Activated naive CD8-positive, alpha-beta T cell (primary cell): ENCODE measurements around the gene PHACTR1.

ENCODE experiments used
- H3K27ac Mint-ChIP-seq: one replicate; pipeline ENCODE4 v1.8.0; 2021; ENCODE audit warnings: mixed read lengths
- H3K27me3 Mint-ChIP-seq: one replicate; pipeline ENCODE4 v1.8.0; 2021; ENCODE audit warnings: mixed read lengths
- H3K36me3 Mint-ChIP-seq: one replicate; pipeline ENCODE4 v1.8.0; 2021; ENCODE audit warnings: mixed read lengths
- H3K4me1 Mint-ChIP-seq: one replicate; pipeline ENCODE4 v1.8.0; 2021; ENCODE audit warnings: low read depth, mixed read lengths
- H3K4me3 Mint-ChIP-seq: one replicate; pipeline ENCODE4 v1.8.0; 2021; ENCODE audit warnings: mild to moderate bottlenecking, mixed read lengths
- H3K9me3 Mint-ChIP-seq: one replicate; pipeline ENCODE4 v1.8.0; 2021; ENCODE audit warnings: low read depth, mixed read lengths

Gene PHACTR1

GRCh38 chr6:13195803-13196202 lies 479.2 kb downstream of the PHACTR1 start:
- H3K9me3 Mint-ChIP-seq = no peaks in the 10 kb centered on the region
- peaks cover 2% of the 10 kb centered on the region for H3K27me3 Mint-ChIP-seq
- H3K27ac Mint-ChIP-seq = no peak overlapping the region
- H3K4me3 Mint-ChIP-seq = no peak overlapping the region
- H3K4me1 Mint-ChIP-seq = no peaks in the 10 kb centered on the region
- H3K36me3 Mint-ChIP-seq = peaks cover 2% of the 10 kb centered on the region

GRCh38 chr6:13198168-13198567 lies 481.6 kb downstream of the PHACTR1 start:
- Mint-ChIP-seq H3K27me3 (peaks cover 2% of the 10 kb centered on the region), H3K4me1 (no peaks in the 10 kb centered on the region), H3K9me3 (no peaks in the 10 kb centered on the region), H3K36me3 (no peaks in the 10 kb centered on the region), H3K27ac (no peak overlapping the region), H3K4me3 (no peak overlapping the region)

- Mint-ChIP-seq H3K27ac (no peak overlapping the region), H3K36me3 (no peaks in the 10 kb centered on the region), H3K4me3 (no peak overlapping the region), H3K4me1 (no peaks in the 10 kb centered on the region), H3K9me3 (no peaks in the 10 kb centered on the region), H3K27me3 (no peaks in the 10 kb centered on the region)
Measured at GRCh38 chr6:13201336-13201735, 484.8 kb downstream of the PHACTR1 start.

GRCh38 chr6:13203145-13203544 lies 486.6 kb downstream of the PHACTR1 start:
- no peaks in the 10 kb centered on the region for H3K9me3 Mint-ChIP-seq
- H3K36me3 Mint-ChIP-seq = no peaks in the 10 kb centered on the region
- H3K4me1 Mint-ChIP-seq = no peaks in the 10 kb centered on the region
- H3K27ac Mint-ChIP-seq = no peak overlapping the region
- no peaks in the 10 kb centered on the region for H3K27me3 Mint-ChIP-seq
- H3K4me3 Mint-ChIP-seq = no peak overlapping the region

- Mint-ChIP-seq H3K27ac (no peak overlapping the region), H3K4me3 (no peak overlapping the region), H3K36me3 (no peaks in the 10 kb centered on the region), H3K9me3 (no peaks in the 10 kb centered on the region), H3K27me3 (no peaks in the 10 kb centered on the region), H3K4me1 (no peaks in the 10 kb centered on the region)
Measured at GRCh38 chr6:13205106-13205505, 488.5 kb downstream of the PHACTR1 start.

GRCh38 chr6:13212096-13212495 lies 495.5 kb downstream of the PHACTR1 start:
- H3K27me3 Mint-ChIP-seq = no peaks in the 10 kb centered on the region
- no peak overlapping the region for H3K4me3 Mint-ChIP-seq
- peaks cover 2% of the 10 kb centered on the region for H3K36me3 Mint-ChIP-seq
- no peak overlapping the region for H3K27ac Mint-ChIP-seq
- no peaks in the 10 kb centered on the region for H3K9me3 Mint-ChIP-seq
- H3K4me1 Mint-ChIP-seq = peaks cover 3% of the 10 kb centered on the region

GRCh38 chr6:13212538-13212937 lies 496.0 kb downstream of the PHACTR1 start:
- H3K4me3 Mint-ChIP-seq = no peak overlapping the region
- H3K9me3 Mint-ChIP-seq = no peaks in the 10 kb centered on the region
- H3K27me3 Mint-ChIP-seq = no peaks in the 10 kb centered on the region
- H3K27ac Mint-ChIP-seq = no peak overlapping the region
- peaks cover 7% of the 10 kb centered on the region for H3K4me1 Mint-ChIP-seq
- H3K36me3 Mint-ChIP-seq = peaks cover 2% of the 10 kb centered on the region

- no peak overlapping the region for H3K4me3 Mint-ChIP-seq
- H3K36me3 Mint-ChIP-seq = peaks cover 2% of the 10 kb centered on the region
- H3K27ac Mint-ChIP-seq = no peak overlapping the region
- H3K27me3 Mint-ChIP-seq = no peaks in the 10 kb centered on the region
- peaks cover 10% of the 10 kb centered on the region for H3K4me1 Mint-ChIP-seq
- H3K9me3 Mint-ChIP-seq = no peaks in the 10 kb centered on the region
Measured at GRCh38 chr6:13215390-13215789, 498.8 kb downstream of the PHACTR1 start.

GRCh38 chr6:13216236-13217014 lies 499.9 kb downstream of the PHACTR1 start:
- H3K4me1 Mint-ChIP-seq = peaks cover 10% of the 10 kb centered on the region
- H3K27me3 Mint-ChIP-seq = no peaks in the 10 kb centered on the region
- H3K4me3 Mint-ChIP-seq = no peak overlapping the region
- H3K27ac Mint-ChIP-seq = no peak overlapping the region
- H3K9me3 Mint-ChIP-seq = no peaks in the 10 kb centered on the region
- peaks cover 2% of the 10 kb centered on the region for H3K36me3 Mint-ChIP-seq

GRCh38 chr6:13217206-13217905 lies 500.8 kb downstream of the PHACTR1 start:
- no peaks in the 10 kb centered on the region for H3K36me3 Mint-ChIP-seq
- H3K27me3 Mint-ChIP-seq = no peaks in the 10 kb centered on the region
- H3K9me3 Mint-ChIP-seq = no peaks in the 10 kb centered on the region
- H3K27ac Mint-ChIP-seq = no peak overlapping the region
- no peak overlapping the region for H3K4me3 Mint-ChIP-seq
- H3K4me1 Mint-ChIP-seq = peaks cover 10% of the 10 kb centered on the region

- H3K27ac Mint-ChIP-seq = no peak overlapping the region
- H3K9me3 Mint-ChIP-seq = no peaks in the 10 kb centered on the region
- peaks cover 10% of the 10 kb centered on the region for H3K4me1 Mint-ChIP-seq
- no peak overlapping the region for H3K4me3 Mint-ChIP-seq
- no peaks in the 10 kb centered on the region for H3K36me3 Mint-ChIP-seq
- no peaks in the 10 kb centered on the region for H3K27me3 Mint-ChIP-seq
Measured at GRCh38 chr6:13220266-13220665, 503.7 kb downstream of the PHACTR1 start.

- peaks cover 7% of the 10 kb centered on the region for H3K4me1 Mint-ChIP-seq
- H3K27me3 Mint-ChIP-seq = no peaks in the 10 kb centered on the region
- H3K27ac Mint-ChIP-seq = no peak overlapping the region
- no peak overlapping the region for H3K4me3 Mint-ChIP-seq
- no peaks in the 10 kb centered on the region for H3K9me3 Mint-ChIP-seq
- no peaks in the 10 kb centered on the region for H3K36me3 Mint-ChIP-seq
Measured at GRCh38 chr6:13222048-13222447, 505.5 kb downstream of the PHACTR1 start.

- no peak overlapping the region for H3K27ac Mint-ChIP-seq
- H3K9me3 Mint-ChIP-seq = no peaks in the 10 kb centered on the region
- H3K4me3 Mint-ChIP-seq = no peak overlapping the region
- peaks cover 21% of the 10 kb centered on the region for H3K4me1 Mint-ChIP-seq
- no peaks in the 10 kb centered on the region for H3K27me3 Mint-ChIP-seq
- H3K36me3 Mint-ChIP-seq = no peaks in the 10 kb centered on the region
Measured at GRCh38 chr6:13226071-13226470, 509.5 kb downstream of the PHACTR1 start.

GRCh38 chr6:13228264-13229204 lies 512.0 kb downstream of the PHACTR1 start:
- no peak overlapping the region for H3K27ac Mint-ChIP-seq
- no peak overlapping the region for H3K4me3 Mint-ChIP-seq
- H3K27me3 Mint-ChIP-seq = no peaks in the 10 kb centered on the region
- no peaks in the 10 kb centered on the region for H3K36me3 Mint-ChIP-seq
- peaks cover 21% of the 10 kb centered on the region for H3K4me1 Mint-ChIP-seq
- H3K9me3 Mint-ChIP-seq = no peaks in the 10 kb centered on the region
